ENCODE data around the gene LSM7.
"Not testable (repeated sequence)": the region's sequence is repeated elsewhere in the genome, so short reads cannot be mapped to it uniquely, and the experiment has no call there.

The LSM7 gene

DNA sequence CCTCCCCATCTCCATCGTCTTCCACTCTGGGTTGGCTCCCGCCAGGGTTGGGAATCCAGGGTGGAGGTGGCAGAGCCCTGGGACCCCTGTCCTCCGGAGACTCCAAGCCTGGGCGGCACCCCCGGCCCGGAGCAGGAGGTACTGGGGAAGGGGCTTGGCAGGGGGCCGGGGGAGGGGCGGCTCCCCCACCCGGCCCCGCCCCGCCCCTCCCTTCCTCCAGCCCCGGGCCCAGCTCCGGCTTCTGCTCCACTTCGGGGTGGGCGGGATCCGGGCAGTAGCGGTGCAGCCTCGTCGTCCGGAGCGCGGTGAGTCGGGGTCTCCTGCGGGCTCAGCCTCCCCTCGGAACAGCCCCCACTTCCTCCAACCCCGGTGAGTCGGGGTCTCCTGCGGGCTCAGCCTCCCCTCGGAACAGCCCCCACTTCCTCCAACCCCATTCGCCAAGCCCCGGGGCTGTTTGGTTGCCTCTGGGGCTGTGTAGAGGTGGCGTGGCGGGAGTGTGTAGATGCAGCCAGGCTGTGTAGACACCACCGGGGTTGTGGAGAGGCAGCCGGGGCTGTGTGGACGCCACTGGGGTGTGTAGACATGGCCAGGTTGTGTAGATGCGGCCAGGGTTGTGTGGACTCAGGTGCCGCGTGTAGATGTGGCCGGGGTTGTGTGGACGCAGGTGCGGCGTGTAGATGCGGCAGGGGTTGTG lies 31.8 kb upstream of the LSM7 start, which contains the start of gene TMPRSS9:
TMPRSS9 (plus strand) TSS at position 274 of the 694 bp plus-strand sequence. CDS start 29,521 bp downstream, outside the sequence.
- no peak within 1 kb of the TSS for H3K4me3 ChIP-seq (ENCODE audit: low read length)
- no peak for TF ChIP-seq ZNF274 (IDR thresholded peaks at IDR 0.05; ENCODE audit: low read depth, low read length)

DNA sequence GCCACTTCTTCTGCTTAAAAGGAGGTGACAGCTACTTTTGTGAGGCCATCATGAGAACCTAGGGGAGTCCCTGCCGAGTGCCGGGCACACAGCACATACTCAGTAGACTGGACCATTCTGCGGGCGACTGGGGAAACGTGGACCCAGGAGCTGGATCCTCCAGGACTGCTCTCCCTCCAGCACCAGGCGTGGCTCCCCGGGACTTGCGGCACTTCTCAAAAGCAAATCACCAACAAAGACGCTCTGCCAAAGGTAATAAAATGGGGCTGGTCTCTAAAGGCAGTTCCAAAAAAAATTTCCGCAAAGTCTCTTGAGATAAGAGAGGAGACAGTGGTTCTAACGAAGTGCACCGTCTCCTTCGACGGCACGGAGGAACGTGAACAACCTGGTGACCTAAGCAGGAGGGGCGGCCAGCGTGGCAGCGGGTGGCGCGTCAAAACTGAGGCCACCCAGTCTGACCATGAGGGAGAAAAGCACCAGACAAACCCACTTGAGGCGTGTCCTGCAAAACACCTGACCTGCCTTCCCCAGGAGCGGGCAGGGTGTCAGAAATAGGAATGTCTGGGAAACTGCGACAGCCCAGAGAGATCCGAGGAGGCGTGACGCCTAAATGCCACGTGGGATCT lies 30.3 kb upstream of the LSM7 start:
- TF ChIP-seq ZNF274 (IDR thresholded peaks at IDR 0.05; ENCODE audit: low read depth, low read length), result no peak
- H3K4me3 ChIP-seq (ENCODE audit: low read length), result no peak overlapping the region

DNA sequence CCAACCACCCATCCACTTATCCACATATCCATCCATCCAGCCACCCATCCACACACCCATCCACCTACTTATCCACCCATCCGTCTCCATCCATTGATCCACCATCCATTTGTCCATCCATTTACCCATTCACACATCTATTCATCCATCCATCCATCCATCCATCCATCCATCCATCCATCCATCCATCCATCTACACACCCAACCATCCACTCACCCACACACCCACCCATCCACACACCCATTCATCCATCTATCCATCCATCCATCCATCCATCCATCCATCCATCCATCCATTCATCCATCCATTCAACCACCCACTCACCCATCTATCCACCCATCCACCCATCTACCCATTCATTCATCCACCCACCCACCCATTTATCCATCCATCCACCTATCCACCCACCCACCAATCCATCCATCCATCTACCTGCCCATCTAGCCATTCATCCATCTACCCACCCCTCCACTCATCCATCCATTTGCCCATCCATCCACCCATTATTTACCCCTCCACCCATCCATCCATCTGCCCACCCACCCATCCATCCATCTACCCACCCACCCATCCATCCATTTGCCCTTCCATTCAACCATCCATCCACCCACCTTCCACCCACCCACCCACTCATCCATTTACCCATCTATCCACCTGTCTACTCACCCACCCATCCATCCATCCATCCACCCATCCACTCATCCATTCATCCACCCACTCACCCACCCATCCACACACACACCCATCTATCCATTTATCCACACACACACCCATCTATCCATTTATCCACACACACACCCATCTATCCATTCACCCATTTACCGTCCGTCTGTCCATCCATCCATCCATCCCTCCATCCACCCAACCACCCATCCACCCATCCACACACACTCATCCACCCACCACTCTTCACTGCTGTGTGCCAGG lies 29.2 kb upstream of the LSM7 start:
- no peak for TF ChIP-seq ZNF274 (IDR thresholded peaks at IDR 0.05; ENCODE audit: low read depth, low read length)
- no peak overlapping the region for H3K4me3 ChIP-seq (ENCODE audit: low read length)

DNA sequence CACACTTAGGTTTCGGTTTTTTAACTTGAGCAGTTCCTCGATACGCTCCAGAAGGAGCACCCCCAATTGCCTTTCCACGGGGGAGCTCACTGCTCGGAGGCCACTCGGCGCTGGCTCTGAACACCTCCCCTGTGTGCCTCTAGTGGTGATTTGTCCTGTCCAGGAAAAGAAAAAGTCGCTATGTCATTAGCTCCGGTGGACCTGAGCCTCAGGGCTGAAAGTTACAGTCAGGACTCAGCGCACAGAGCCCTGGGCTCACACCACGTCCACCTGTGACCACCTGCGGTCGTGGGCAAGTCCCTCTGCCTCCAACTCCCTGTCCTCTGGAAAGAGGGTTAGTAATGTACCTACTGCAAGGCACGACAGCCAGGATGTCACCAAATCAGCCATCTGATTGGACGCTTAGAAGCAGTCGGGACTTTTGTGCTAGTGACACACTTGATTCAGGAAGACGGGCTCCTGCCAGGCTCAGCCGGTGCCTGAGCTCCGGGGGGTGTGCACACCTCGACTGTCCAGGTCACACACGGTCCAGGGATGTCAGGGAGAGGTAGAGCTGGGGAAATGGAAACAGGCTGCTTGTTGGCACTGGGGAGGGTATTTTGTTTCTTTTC lies 27.8 kb upstream of the LSM7 start:
- H3K4me3 ChIP-seq (ENCODE audit: low read length), result no peak overlapping the region
- no peak for TF ChIP-seq ZNF274 (IDR thresholded peaks at IDR 0.05; ENCODE audit: low read depth, low read length)

DNA sequence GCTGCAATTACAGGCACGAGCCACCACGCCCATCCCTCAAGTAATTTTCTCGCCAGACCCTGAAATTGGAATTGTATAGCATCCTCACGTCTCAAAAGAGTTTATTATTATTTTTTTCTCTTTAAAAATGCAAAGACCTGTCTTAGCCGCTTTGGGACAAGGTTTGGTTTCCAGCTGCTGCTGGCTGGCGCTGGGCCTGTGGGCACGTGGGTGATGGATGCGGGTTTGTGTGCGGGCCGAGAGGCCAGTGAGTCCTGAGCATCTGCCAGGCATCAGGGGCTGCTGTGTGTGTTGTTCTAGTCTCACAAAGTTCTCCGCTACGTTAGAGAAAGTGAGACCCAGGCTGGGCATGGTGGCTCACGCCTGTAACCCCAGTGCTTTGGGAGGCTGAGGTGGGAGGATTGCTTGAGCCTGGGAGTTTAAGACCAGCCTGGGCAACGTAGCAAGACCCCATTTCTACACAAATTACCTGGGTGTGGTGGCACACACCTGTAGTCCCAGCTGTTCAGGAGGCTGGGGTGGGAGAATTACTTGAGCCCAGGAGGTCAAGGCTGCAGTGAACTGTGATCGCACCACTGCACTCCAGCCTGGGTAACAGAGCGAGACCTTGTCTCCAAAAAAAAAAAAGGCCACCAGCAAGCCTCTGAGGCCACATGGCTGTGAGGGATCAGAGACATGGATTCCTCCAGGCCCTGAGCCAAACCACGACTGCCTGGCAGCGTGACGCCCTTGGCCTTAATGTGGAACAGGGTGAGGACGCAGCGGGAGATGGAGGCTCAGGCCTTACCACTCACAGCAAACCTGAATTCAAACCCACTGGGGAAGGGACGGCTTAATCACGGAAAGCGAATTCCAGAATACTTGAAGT lies 27.0 kb upstream of the LSM7 start:
- TF ChIP-seq ZNF274 (IDR thresholded peaks at IDR 0.05; ENCODE audit: low read depth, low read length), result no peak

DNA sequence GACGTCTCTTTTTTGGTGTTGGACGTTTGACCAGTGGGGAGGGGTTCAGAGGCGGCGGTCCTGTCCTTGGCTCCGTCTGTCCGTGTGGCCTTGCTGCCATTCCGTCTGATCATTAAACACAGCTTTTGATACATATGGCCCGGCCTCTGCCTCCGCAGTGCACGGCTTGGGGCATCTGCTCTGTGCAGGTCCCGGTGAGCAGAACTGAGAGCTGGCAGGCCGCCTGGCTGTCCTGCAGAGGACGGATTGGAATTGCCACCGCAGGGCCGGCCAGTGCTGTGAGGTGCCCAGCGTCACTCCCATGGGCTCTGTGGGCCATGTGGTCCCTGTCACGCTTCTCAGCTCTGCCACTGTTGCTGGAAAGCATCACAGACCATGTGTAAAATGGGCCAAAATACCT lies 26.3 kb upstream of the LSM7 start:
- TF ChIP-seq ZNF274 (IDR thresholded peaks at IDR 0.05; ENCODE audit: low read depth, low read length), result no peak
- no peak overlapping the region for H3K4me3 ChIP-seq (ENCODE audit: low read length)

More for the DNA sequence above, 27.0 kb upstream of the LSM7 start:
- no peak overlapping the region for H3K4me3 ChIP-seq (ENCODE audit: low read length)

DNA sequence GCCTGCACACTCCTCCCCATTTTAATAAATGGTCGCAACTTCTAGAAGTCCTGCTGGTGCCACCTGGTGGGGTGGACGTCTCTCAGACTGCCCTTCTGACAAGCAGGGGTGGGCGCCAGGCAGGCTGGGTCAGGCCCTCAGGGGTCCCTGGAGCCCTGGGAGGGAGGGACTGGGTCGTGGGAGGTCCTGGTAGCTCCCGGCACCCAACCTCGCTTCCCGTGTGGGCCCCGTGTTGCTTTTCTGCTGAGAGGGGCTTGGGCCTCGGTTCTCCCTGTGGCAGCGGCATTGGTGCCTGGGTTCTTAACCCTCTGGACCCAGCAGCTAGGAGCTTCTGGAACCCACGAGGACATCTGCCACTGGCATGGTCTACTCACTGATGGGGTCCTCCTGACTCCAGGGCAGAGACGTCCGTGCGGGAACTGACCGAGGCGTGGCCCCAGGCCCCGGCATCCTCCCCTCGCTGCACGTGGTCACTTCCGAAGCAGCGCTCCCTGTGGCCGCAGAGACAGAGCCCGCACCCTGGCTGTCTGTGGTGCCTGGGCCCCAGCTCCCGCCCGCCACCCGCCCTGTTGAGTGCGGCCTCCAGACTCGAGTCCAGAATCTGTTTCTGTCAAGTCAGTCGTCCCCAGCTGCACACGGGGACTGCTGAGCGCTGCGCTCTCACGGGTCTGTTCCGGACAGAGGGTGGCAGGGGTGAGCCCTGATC lies 25.7 kb upstream of the LSM7 start:
- no peak for TF ChIP-seq ZNF274 (IDR thresholded peaks at IDR 0.05; ENCODE audit: low read depth, low read length)
- no peak overlapping the region for H3K4me3 ChIP-seq (ENCODE audit: low read length)

DNA sequence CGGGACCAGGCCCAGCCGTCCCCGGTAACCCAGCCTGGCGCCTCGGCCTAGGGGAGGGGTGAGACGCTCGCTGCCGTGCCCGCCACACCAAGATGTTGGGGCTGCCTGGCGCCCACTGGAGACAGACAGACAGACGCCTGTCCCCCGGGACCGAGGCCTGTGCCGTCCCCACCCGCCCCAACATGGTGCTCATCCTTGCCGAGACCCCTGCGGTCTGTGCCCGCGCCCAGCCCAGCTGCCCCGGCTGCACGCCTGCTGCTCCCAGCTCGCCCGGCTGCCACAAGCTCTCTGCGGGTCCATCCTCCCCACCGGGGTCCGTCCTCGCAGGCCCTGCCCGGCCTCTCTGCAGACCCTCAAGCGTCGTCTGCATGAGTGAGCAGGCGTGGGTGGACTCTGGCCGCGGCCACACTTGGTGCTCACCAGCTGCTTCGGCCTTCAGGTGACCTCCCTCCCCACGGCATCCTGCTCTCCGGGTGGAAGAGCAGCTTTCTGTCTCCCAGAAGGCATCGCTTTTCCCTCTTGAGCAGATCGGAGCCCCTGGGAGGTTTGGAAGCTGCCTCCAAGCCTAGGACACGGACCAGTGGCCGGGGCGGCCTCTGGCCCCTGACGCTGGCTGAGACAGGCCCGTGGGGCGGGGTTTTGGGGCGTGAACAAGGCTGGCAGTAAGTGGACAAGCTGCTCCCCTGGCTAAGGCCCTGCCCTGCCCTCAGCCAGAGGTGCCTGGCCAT lies 24.9 kb upstream of the LSM7 start:
- no peak overlapping the region for H3K4me3 ChIP-seq (ENCODE audit: low read length)
- TF ChIP-seq ZNF274 (IDR thresholded peaks at IDR 0.05; ENCODE audit: low read depth, low read length), result no peak

DNA sequence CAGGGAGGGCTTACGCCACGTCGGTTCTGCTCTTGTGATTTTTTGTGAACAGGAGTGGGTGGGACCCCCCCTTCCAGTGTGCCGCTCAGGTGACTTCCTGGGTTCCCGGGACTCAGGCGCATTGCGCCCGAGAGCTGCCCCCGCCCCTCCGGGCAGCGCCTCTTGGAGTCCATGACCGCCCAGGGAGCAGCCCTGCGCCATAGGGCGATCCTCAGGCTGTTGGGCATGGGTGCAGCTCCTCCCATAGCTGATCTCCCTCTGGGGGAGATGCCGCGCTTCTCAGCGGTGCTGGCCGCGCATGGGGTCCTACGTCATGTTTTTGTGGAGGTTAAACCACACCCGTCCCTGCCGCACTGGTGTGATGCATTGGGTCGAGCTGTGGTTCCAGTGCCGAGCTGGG lies 23.7 kb upstream of the LSM7 start:
- TF ChIP-seq ZNF274 (IDR thresholded peaks at IDR 0.05; ENCODE audit: low read depth, low read length), result no peak
- H3K4me3 ChIP-seq (ENCODE audit: low read length), result no peak overlapping the region

DNA sequence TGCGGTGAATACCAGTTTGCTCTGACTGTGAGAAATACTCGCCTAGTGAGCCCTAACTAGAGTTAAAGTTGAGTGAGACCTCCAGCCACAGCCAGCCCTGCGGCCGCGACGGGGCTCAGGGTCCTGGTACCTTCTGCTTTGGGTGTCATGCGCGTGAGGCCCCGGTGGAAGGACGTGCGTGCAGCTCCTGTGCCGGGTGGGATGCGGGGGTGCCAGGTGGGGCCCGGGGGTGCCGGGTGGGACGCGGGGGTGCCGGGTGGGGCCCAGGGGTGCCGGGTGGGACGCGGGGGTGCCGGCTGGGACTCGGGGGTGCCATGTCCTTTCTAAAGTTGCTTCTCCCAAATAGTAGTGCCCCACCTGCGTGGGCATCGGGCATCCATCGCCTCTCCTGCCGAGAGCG lies 23.2 kb upstream of the LSM7 start:
- TF ChIP-seq ZNF274 (IDR thresholded peaks at IDR 0.05; ENCODE audit: low read depth, low read length), result no peak
- no peak overlapping the region for H3K4me3 ChIP-seq (ENCODE audit: low read length)

DNA sequence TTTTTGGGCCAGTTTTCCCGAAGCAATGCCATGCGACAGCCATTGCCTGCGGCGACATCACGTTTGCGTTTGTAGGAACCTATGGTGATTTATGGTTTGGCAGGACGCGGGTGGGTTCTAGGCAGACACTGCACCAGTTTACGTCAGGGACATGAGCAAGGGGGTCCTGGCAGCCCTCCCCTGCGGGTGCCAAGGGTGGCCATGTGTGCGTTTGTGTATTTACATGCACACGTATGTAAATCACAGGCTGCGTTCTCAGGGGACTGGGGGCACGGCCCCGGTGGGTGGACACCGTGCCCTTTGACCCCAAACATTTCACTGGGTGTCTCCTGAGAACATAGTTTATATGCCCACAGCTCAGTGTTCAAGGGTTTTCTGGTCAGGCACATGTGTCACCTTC lies 22.3 kb upstream of the LSM7 start:
- no peak for TF ChIP-seq ZNF274 (IDR thresholded peaks at IDR 0.05; ENCODE audit: low read depth, low read length)
- no peak overlapping the region for H3K4me3 ChIP-seq (ENCODE audit: low read length)

DNA sequence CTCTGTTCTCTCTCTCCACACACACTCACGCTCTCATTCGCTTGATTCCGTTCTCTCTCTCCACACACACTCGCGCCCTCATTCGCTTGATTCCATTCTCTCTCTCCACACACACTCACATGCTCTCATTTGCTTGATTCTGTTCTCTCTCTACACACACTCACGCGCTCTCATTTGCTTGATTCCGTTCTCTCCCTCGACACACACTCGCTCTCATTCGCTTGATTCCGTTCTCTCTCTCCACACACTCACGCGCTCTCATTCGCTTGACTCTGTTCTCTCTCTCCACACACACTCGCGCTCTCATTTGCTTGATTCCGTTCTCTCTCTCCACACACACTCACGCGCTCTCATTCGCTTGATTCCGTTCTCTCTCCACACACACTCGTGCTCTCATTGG lies 21.4 kb upstream of the LSM7 start:
- not testable (repeated sequence) for H3K4me3 ChIP-seq (ENCODE audit: low read length)

Data from GM08714 (cell line).